IMR-90 (cell line): ENCODE results near the gene RABGEF1. TPM values are rescaled to one million over a fixed set of nuclear protein-coding genes. Genes with fewer than 3 reads are reported as not detected.

Experiments
- ATAC-seq: fragments of 200-7000 bp; cut with Tn5 transposase; 2 replicates; pipeline ENCODE4 v1.9.1; 2020; ENCODE audit warnings: low read depth, mild to moderate bottlenecking, moderate library complexity
- BruUV-seq: library from RNA; stranded (reverse); fragments of 400-500 nt; replicated peaks from 2 replicates; lab custom pipeline; 2021; lab: Mats Ljungman, UMichigan
- CTCF ChIA-PET: fragments of 300-600 bp; formaldehyde crosslinking; extraction: SDS; loops from one replicate; lab custom pipeline; 2021; ENCODE audit warnings: antibody characterized with exemption; lab: Yijun Ruan, JAX
- POLR2A ChIA-PET: fragments of 300-600 bp; sonication (Branson Sonifier 250); formaldehyde crosslinking; loops from one replicate; lab custom pipeline; 2022; ENCODE audit warnings: antibody characterized with exemption; ENCODE audit not compliant: unreplicated experiment; lab: Charles Lee
- DNase-seq: peaks from one replicate; pipeline ENCODE4 v3.0.0; 2013
- H2AFZ ChIP-seq: replicated peaks from 2 replicates; pipeline ENCODE3; 2013; ENCODE audit warnings: low read length, mild to moderate bottlenecking; ENCODE audit not compliant: poor library complexity
- H2AK5ac ChIP-seq: 2 replicates; pipeline ENCODE4 v1.6.1; 2013; ENCODE audit warnings: low read depth, low read length, inconsistent platforms
- H2AK9ac ChIP-seq: replicated peaks from 2 replicates; pipeline ENCODE3; 2013; ENCODE audit warnings: mild to moderate bottlenecking, low read depth, low read length, moderate library complexity; ENCODE audit not compliant: poor library complexity
- H2BK120ac ChIP-seq: 2 replicates; pipeline ENCODE4 v1.6.1; 2013; ENCODE audit warnings: low read depth, low read length, inconsistent platforms
- H2BK15ac ChIP-seq: 3 replicates; pipeline ENCODE4 v1.6.1; 2013; ENCODE audit warnings: low read depth, low read length, inconsistent platforms
- H2BK20ac ChIP-seq: 2 replicates; pipeline ENCODE4 v1.6.1; 2013; ENCODE audit warnings: low read depth, mild to moderate bottlenecking, inconsistent platforms, low read length, moderate library complexity
- H2BK5ac ChIP-seq: 2 replicates; pipeline ENCODE4 v1.6.1; 2013; ENCODE audit warnings: mild to moderate bottlenecking, low read depth, low read length, inconsistent platforms; ENCODE audit not compliant: poor library complexity, severe bottlenecking
- H3K14ac ChIP-seq: replicated peaks from 2 replicates; pipeline ENCODE4 v1.6.1; 2013; ENCODE audit warnings: low read depth, low read length, inconsistent platforms
- H3K18ac ChIP-seq: 2 replicates; pipeline ENCODE4 v1.6.1; 2013; ENCODE audit warnings: low read depth, low read length, control low read depth
- H3K23ac ChIP-seq: 2 replicates; pipeline ENCODE4 v1.6.1; 2013; ENCODE audit warnings: low read depth, low read length, inconsistent platforms
- H3K27ac ChIP-seq: 2 replicates; pipeline ENCODE4 v1.5.1; 2013; ENCODE audit warnings: mild to moderate bottlenecking, control low read depth, low read length; ENCODE audit not compliant: insufficient read depth
- H3K27me3 ChIP-seq: 2 replicates; pipeline ENCODE4 v1.6.1; 2013; ENCODE audit warnings: low read length; ENCODE audit not compliant: control insufficient read depth, insufficient read depth
- H3K36me3 ChIP-seq: 2 replicates; pipeline ENCODE4 v1.6.1; 2013; ENCODE audit warnings: low read length, mixed read lengths; ENCODE audit not compliant: control insufficient read depth, insufficient read depth
- H3K4ac ChIP-seq: 2 replicates; pipeline ENCODE4 v1.6.1; 2013; ENCODE audit warnings: low read depth, low read length, inconsistent platforms
- H3K4me1 ChIP-seq: 2 replicates; pipeline ENCODE4 v1.6.1; 2013; ENCODE audit warnings: low read length, mixed read lengths; ENCODE audit not compliant: control insufficient read depth, insufficient read depth
- H3K4me2 ChIP-seq: 2 replicates; pipeline ENCODE4 v1.6.1; 2013; ENCODE audit warnings: low read depth, mild to moderate bottlenecking, control low read depth, low read length, moderate library complexity
- H3K4me3 ChIP-seq: 2 replicates; pipeline ENCODE4 v1.5.1; 2013; ENCODE audit warnings: low read depth, mild to moderate bottlenecking, control low read depth, low read length, moderate library complexity; ENCODE audit not compliant: insufficient read depth
- H3K56ac ChIP-seq: 2 replicates; pipeline ENCODE4 v1.6.1; 2013; ENCODE audit warnings: low read length, inconsistent platforms; ENCODE audit not compliant: insufficient read depth; ENCODE audit errors: extremely low read depth
- H3K79me1 ChIP-seq, 2 experiments: 2 replicates each; pipeline ENCODE4 v1.6.1; 2013; ENCODE audit warnings: low read length in 2 of 2, inconsistent platforms in 1 of 2, low read depth in 1 of 2
- H3K9ac ChIP-seq: 2 replicates; pipeline ENCODE4 v1.6.1; 2013; ENCODE audit warnings: low read depth, low read length, control low read depth
- H3K9me1 ChIP-seq: 2 replicates; pipeline ENCODE4 v1.6.1; 2013; ENCODE audit warnings: low read length, inconsistent platforms; ENCODE audit not compliant: insufficient read depth
- H3K9me3 ChIP-seq: 2 replicates; pipeline ENCODE4 v1.6.1; 2013; ENCODE audit warnings: low read length; ENCODE audit not compliant: control insufficient read depth, insufficient read depth
- H4K20me1 ChIP-seq: 2 replicates; pipeline ENCODE4 v1.6.1; 2013; ENCODE audit warnings: low read length, inconsistent platforms; ENCODE audit not compliant: insufficient read depth
- H4K5ac ChIP-seq: 2 replicates; pipeline ENCODE4 v1.6.1; 2013; ENCODE audit warnings: mild to moderate bottlenecking, low read depth, low read length, control low read depth
- H4K8ac ChIP-seq, 2 experiments: 2 replicates each; pipeline ENCODE4 v1.6.1; 2013; ENCODE audit warnings: low read depth in 2 of 2, low read length in 2 of 2, control low read depth in 1 of 2, inconsistent platforms in 1 of 2
- H4K91ac ChIP-seq: 2 replicates; pipeline ENCODE4 v1.6.1; 2013; ENCODE audit warnings: low read depth, low read length, inconsistent platforms; ENCODE audit not compliant: insufficient read depth
- BHLHE40 ChIP-seq: fragments of 150-350 bp; IDR thresholded peaks from 2 replicates; pipeline ENCODE4 v1.6.1; 2016; ENCODE audit warnings: mild to moderate bottlenecking, low read depth, low read length
- CEBPB ChIP-seq: IDR thresholded peaks from 2 replicates; pipeline ENCODE4 v1.6.1; 2012; ENCODE audit warnings: low read depth, low read length, improper control_type of control experiment
- CTCF ChIP-seq: conservative IDR thresholded peaks from 2 replicates; pipeline ENCODE4 v1.5.1; 2012; ENCODE audit warnings: mild to moderate bottlenecking, low read depth, low read length, improper control_type of control experiment
- FOS ChIP-seq: fragments of 150-350 bp; IDR thresholded peaks from 2 replicates; pipeline ENCODE4 v1.6.1; 2016; ENCODE audit warnings: low read depth, low read length
- MAZ ChIP-seq: IDR thresholded peaks from 2 replicates; pipeline ENCODE4 v1.6.1; 2012; ENCODE audit warnings: low read depth, mild to moderate bottlenecking, low read length, improper control_type of control experiment, moderate library complexity, borderline replicate concordance
- MXI1 ChIP-seq: IDR thresholded peaks from 2 replicates; pipeline ENCODE4 v1.6.1; 2012; ENCODE audit warnings: low read depth, mild to moderate bottlenecking, low read length, moderate library complexity, borderline replicate concordance
- RAD21 ChIP-seq: IDR thresholded peaks from 2 replicates; pipeline ENCODE4 v1.6.1; 2012; ENCODE audit warnings: low read length, improper control_type of control experiment
- RCOR1 ChIP-seq: IDR thresholded peaks from 2 replicates; pipeline ENCODE4 v1.6.1; 2012; ENCODE audit warnings: mild to moderate bottlenecking, low read length, improper control_type of control experiment; ENCODE audit not compliant: insufficient replicate concordance
- RFX5 ChIP-seq: IDR thresholded peaks from 2 replicates; pipeline ENCODE4 v1.8.0; 2012; ENCODE audit warnings: low read depth, mild to moderate bottlenecking, low read length, moderate library complexity
- WGBS, 2 experiments: methylation state at CpG; one replicate each; pipeline versions ENCODE4 v1.1.5 to v1.1.7; 2013; ENCODE audit warnings: missing lambda C conversion rate in 2 of 2; ENCODE audit not compliant: insufficient read length in 1 of 2; ENCODE audit errors: extremely low coverage in 2 of 2; 5-methylcytosine and 5-hydroxymethylcytosine counted together
- dilution Hi-C: fragments of 300-500 bp; cut with HindIII; formaldehyde crosslinking; loops from one replicate; pipeline ENCODE4 v1.14.3; 2018; ENCODE audit warnings: low sequenced_read_pairs; ENCODE audit not compliant: unreplicated experiment
- in situ Hi-C: fragments of 300-500 bp; cut with MboI; formaldehyde crosslinking; loops from 3 replicates; pipeline ENCODE4 v1.14.3; 2019; ENCODE audit warnings: low sequenced_read_pairs, inconsistent platforms, mixed read lengths
- intact Hi-C: fragments of 100-400 bp; cut with micrococcal nuclease; formaldehyde crosslinking; loops from 2 replicates; pipeline ENCODE4 v1.10.0; 2022
- polyA plus RNA-seq, 3 experiments: library from polyadenylated mRNA; depleted of rRNA; stranded (reverse); fragments of >200 nt; gene quantifications; 2 replicates each; pipeline ENCODE4 v1.2.3, GENCODE V29; 2012; ENCODE audit warnings: low replicate concordance in 1 of 3
- total RNA-seq: library from RNA; depleted of rRNA; stranded (reverse); fragments of >200 nt; gene quantifications from 2 replicates; pipeline ENCODE4 v1.2.3, GENCODE V29; 2012

Gene RABGEF1
- total and polyA plus RNA-seq, 2 of the 4 experiments (the other 2 are of a cell fraction), result 34.9 to 56.6 TPM

GRCh38 chr7:66727058-66727457 lies 13.5 kb upstream of the RABGEF1 start:
- no peak overlapping the region for H2AK5ac ChIP-seq
- peaks cover 6 to 10% of the 10 kb centered on the region in 2 experiments for H3K79me1 ChIP-seq
- no peak overlapping the region for H3K9ac ChIP-seq
- intact Hi-C loops (no loop called here), in situ Hi-C loops (no loop called here), dilution Hi-C loops (no loop called here)
- H4K5ac ChIP-seq, result no peak overlapping the region
- DNase-seq (no peak), ATAC-seq (no peak)
- H3K27ac ChIP-seq, result no peak overlapping the region
- H3K14ac ChIP-seq, result no peak overlapping the region
- no peak overlapping the region for H3K18ac ChIP-seq
- POLR2A ChIA-PET, result no interaction called here
- TF ChIP-seq RFX5 (no peak), RCOR1 (no peak), CEBPB (no peak), FOS (no peak), MAZ (no peak), RAD21 (no peak), BHLHE40 (no peak), MXI1 (no peak), CTCF (no peak)
- H3K56ac ChIP-seq, result no peak overlapping the region
- no peaks in the 10 kb centered on the region for H3K27me3 ChIP-seq
- no CpG with 5 or more reads among the region's 3 CpGs for WGBS, 2 experiments
- H2BK5ac ChIP-seq, result no peak overlapping the region
- H3K4me1 ChIP-seq, result no peaks in the 10 kb centered on the region
- no peak overlapping the region for H4K91ac ChIP-seq
- no peak overlapping the region for H2AK9ac ChIP-seq
- no peak overlapping the region for H3K4me3 ChIP-seq
- H3K4ac ChIP-seq, result no peak overlapping the region
- no peak overlapping the region for H4K8ac ChIP-seq
- no peak overlapping the region for H2BK120ac ChIP-seq
- H3K9me1 ChIP-seq, result peaks cover 18% of the 10 kb centered on the region
- BruUV-seq, result no TSS peak
- H3K4me2 ChIP-seq, result no peak overlapping the region
- CTCF ChIA-PET, result no interaction called here
- peaks cover 20% of the 10 kb centered on the region for H3K36me3 ChIP-seq
- peaks cover 8% of the 10 kb centered on the region for H3K9me3 ChIP-seq
- H2AFZ ChIP-seq, result no peak overlapping the region
- H4K20me1 ChIP-seq, result peaks cover 5% of the 10 kb centered on the region; the same call in 1 of the 2 replicates
- H2BK20ac ChIP-seq, result no peak overlapping the region
- no peak overlapping the region for H3K23ac ChIP-seq
- H2BK15ac ChIP-seq, result no peak overlapping the region
